Measurements from ENCODE around the gene ENPP1.

The ENPP1 gene

DNA sequence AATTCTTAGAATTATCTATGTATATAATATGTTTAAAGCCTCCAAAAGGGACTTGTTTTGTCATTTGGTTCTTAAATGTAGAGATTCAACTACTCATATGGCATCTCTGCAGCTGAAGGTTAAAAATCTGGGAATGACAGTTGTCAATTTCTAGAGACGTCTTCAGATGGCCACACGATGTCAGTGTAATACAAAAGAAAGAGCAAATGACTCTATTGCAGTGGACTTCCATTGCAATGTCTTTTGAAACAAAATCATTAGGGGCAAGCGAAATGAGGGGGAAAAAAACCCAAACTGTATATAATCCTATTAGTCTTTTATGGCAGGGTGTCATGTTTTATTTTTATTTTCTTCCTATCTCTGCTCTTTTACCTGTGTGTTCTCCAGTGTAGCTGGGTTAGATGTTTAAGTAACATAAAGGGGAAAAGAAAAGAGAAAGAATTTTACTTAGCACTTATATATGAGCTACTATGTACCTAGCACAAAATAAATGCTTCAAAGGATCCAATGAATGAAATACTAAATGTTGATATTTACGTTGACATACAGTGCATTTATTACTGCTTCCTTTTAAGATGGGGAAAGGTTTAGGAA is 117.2 kb downstream of the ENPP1 start:
- POLR2A ChIA-PET, result no interaction called here
- TF ChIP-seq, protein P1, sequence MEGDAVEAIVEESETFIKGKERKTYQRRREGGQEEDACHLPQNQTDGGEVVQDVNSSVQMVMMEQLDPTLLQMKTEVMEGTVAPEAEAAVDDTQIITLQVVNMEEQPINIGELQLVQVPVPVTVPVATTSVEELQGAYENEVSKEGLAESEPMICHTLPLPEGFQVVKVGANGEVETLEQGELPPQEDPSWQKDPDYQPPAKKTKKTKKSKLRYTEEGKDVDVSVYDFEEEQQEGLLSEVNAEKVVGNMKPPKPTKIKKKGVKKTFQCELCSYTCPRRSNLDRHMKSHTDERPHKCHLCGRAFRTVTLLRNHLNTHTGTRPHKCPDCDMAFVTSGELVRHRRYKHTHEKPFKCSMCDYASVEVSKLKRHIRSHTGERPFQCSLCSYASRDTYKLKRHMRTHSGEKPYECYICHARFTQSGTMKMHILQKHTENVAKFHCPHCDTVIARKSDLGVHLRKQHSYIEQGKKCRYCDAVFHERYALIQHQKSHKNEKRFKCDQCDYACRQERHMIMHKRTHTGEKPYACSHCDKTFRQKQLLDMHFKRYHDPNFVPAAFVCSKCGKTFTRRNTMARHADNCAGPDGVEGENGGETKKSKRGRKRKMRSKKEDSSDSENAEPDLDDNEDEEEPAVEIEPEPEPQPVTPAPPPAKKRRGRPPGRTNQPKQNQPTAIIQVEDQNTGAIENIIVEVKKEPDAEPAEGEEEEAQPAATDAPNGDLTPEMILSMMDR (IDR thresholded peaks at IDR 0.05; ENCODE audit: control extremely low read depth, extremely low read depth, low read depth, missing control alignments), result peak; percentile 60
- DNase-seq (ENCODE audit: extremely low spot score), result no peak
- CTCF ChIA-PET, result interaction anchor here (0.8 to 4.7 kb wide), 18 partner anchors 9 to 560 kb away, joined by 3 to 30 read pairs (median 4); no protein-coding TSS in a partner anchor

- CTCF ChIA-PET, result interaction anchor here (2.1 kb wide), 1 partner anchor 288 kb away, joined by 8 read pairs; no protein-coding TSS in a partner anchor
- POLR2A ChIA-PET, result no interaction called here
- no peak for DNase-seq (ENCODE audit: extremely low spot score)
- TF ChIP-seq, protein P1 (IDR thresholded peaks at IDR 0.05; ENCODE audit: control extremely low read depth, extremely low read depth, low read depth, missing control alignments), result no peak
These were observed 121.4 kb downstream of the ENPP1 start for GRCh38 chr6:131929264-131929663.

DNA sequence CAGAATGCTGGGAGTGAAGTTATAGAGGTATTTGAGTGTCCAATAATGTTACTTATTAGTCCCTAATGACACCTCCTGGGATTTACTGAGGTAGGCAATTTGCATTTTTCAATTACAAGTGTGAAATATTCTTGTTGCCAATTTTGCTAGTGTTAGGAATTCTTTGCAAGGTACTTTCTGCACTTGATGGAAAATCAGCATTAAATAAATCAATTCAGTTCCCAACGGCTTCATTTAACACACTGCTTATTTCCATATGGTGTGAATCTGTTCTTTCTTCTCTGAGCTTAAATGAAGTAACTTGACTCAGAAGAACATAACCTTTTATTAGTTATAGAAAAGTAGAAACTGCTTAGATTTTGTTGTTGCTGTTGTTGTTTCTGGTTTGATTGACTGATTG is 122.2 kb downstream of the ENPP1 start:
- ChIA-PET CTCF (interaction anchor here (1.2 to 2.5 kb wide), 4 partner anchors 15 to 350 kb away, joined by 4 to 6 read pairs (median 4); no protein-coding TSS in a partner anchor), POLR2A (no interaction called here)
- TF ChIP-seq, protein P1 (IDR thresholded peaks at IDR 0.05; ENCODE audit: control extremely low read depth, extremely low read depth, low read depth, missing control alignments), result no peak
- no peak for DNase-seq (ENCODE audit: extremely low spot score)

GRCh38 chr6:131931063-131931750 is 123.4 kb downstream of the ENPP1 start:
- TF ChIP-seq, protein P1 (IDR thresholded peaks at IDR 0.05; ENCODE audit: control extremely low read depth, extremely low read depth, low read depth, missing control alignments), result no peak
- ChIA-PET POLR2A (no interaction called here), CTCF (interaction anchor here (1.1 to 2.5 kb wide), 6 partner anchors 11 to 349 kb away, joined by 3 to 6 read pairs (median 4); no protein-coding TSS in a partner anchor)
- no peak for DNase-seq (ENCODE audit: extremely low spot score)

- TF ChIP-seq, protein P1 (IDR thresholded peaks at IDR 0.05; ENCODE audit: control extremely low read depth, extremely low read depth, low read depth, missing control alignments), result no peak
- CTCF ChIA-PET, result interaction anchor here (1.4 to 2.7 kb wide), 3 partner anchors 11 to 282 kb away, joined by 3 to 10 read pairs (median 3); no protein-coding TSS in a partner anchor
- DNase-seq (ENCODE audit: extremely low spot score), result no peak
- POLR2A ChIA-PET, result no interaction called here
These were observed 128.3 kb downstream of the ENPP1 start for GRCh38 chr6:131936156-131936555.

- CTCF ChIA-PET, result interaction anchor here (0.7 kb wide), 1 partner anchor 23 kb away, joined by 3 read pairs; no protein-coding TSS in a partner anchor
- POLR2A ChIA-PET, result no interaction called here
- TF ChIP-seq, protein P1 (IDR thresholded peaks at IDR 0.05; ENCODE audit: control extremely low read depth, extremely low read depth, low read depth, missing control alignments), result no peak
- DNase-seq (ENCODE audit: extremely low spot score), result no peak
These were observed 129.4 kb downstream of the ENPP1 start for GRCh38 chr6:131937226-131937625.

Data from GM10248 (cell line).